Left lung (tissue), 10 donors: Measurements from ENCODE around the gene MACROD2. TPM values are rescaled to one million over a fixed set of nuclear protein-coding genes. Genes with fewer than 3 reads are reported as not detected.

Source experiments
- ATAC-seq: fragments of 200-7000 bp; cut with Tn5 transposase; one replicate; pipeline ENCODE4 v1.9.1; 2020; ENCODE audit warnings: moderate library complexity
- DNase-seq, 4 donors: peaks; one replicate each; pipeline ENCODE4 v3.0.0-alpha.2; 2013 to 2020
- H3K27ac ChIP-seq, 2 donors: fragments of 200-600 bp; sonication (generic) in 1 of 2; one replicate each; pipeline versions ENCODE4 v1.5.0 to v1.8.0; 2020 to 2021
- H3K27me3 ChIP-seq, 2 donors: fragments of 200-600 bp; sonication (generic) in 1 of 2; one replicate each; pipeline versions ENCODE4 v1.5.0 to v1.8.0; 2020 to 2021
- H3K36me3 ChIP-seq, 2 donors: fragments of 200-600 bp; sonication (generic) in 1 of 2; one replicate each; pipeline versions ENCODE4 v1.5.0 to v1.8.0; 2020 to 2021
- H3K4me1 ChIP-seq, 2 donors: fragments of 200-600 bp; one replicate each; pipeline ENCODE4 v1.8.0; 2021
- H3K4me3 ChIP-seq, 2 donors: fragments of 200-600 bp; sonication (generic) in 1 of 2; one replicate each; pipeline versions ENCODE4 v1.5.0 to v1.8.0; 2020 to 2021; ENCODE audit warnings: mild to moderate bottlenecking in 1 of 2
- H3K9me3 ChIP-seq, 2 donors: fragments of 200-600 bp; sonication (generic) in 1 of 2; one replicate each; pipeline versions ENCODE4 v1.5.0 to v1.8.0; 2020 to 2021
- intact Hi-C, 2 donors: fragments of 100-400 bp; cut with DNase I; formaldehyde crosslinking; loops; one replicate each; pipeline versions ENCODE4 v1.11.2 to v1.14.2; 2022
- polyA plus RNA-seq, 6 donors: library from polyadenylated mRNA; unstranded; fragments of 120-200 nt; gene quantifications; one replicate each; pipeline ENCODE4 v1.2.1, GENCODE V29; 2013; ENCODE audit not compliant: insufficient read length in 6 of 6
- total RNA-seq, 2 donors: library from RNA; stranded (reverse); fragmentation: NEBNext Ultra II Directional; extraction: Animal tissue kit (Norgen Biotek cat#: 25700); gene quantifications; one replicate each; pipeline ENCODE4 v1.2.1, GENCODE V29; 2021
- TF ChIP-seq, protein P1 (sequence below), 2 donors: fragments of 200-600 bp; sonication (generic) in 1 of 2; IDR thresholded peaks; one replicate each; pipeline versions ENCODE4 v1.5.0 to v1.8.0; 2021; ENCODE audit warnings: antibody characterized with exemption in 2 of 2
- donor health status: DM: no; HTN: yes; CAD: no.
- donor health status: DM: no; HTN: no; CAD: no.

MACROD2 gene
- total and polyA plus RNA-seq, 8 donors: 6.1 to 23.6 (median 8.9) TPM

DNA sequence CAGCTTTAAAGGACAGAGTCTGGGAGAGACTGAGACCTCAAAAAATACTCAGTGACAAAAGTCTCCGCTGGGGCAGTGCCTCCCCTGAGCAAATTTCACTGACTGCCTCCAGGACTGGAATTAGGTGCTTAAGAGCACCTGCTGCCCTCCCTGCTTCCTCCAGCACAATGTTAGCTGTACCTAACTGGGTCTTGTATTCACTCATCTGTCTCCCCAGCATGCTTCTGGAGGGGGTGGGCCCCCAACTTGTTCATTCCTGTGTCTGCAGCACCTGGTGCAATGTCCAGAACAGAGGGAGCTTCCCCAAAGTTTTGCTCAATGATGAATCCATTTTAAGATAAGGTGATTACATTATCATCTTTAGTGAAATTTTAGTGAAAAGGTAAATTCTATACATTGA is 1927.2 kb downstream of the MACROD2 start:
- DNase-seq (no peak), ATAC-seq (no peak)
- intact Hi-C loops: no loop called here
- Histone ChIP-seq H3K4me3 (no peak overlapping the region), H3K27me3 (no peaks in the 10 kb centered on the region), H3K27ac (no peak overlapping the region), H3K4me1 (no peaks in the 10 kb centered on the region), H3K9me3 (no peaks in the 10 kb centered on the region), H3K36me3 (no peaks in the 10 kb centered on the region)
- TF ChIP-seq, protein P1, sequence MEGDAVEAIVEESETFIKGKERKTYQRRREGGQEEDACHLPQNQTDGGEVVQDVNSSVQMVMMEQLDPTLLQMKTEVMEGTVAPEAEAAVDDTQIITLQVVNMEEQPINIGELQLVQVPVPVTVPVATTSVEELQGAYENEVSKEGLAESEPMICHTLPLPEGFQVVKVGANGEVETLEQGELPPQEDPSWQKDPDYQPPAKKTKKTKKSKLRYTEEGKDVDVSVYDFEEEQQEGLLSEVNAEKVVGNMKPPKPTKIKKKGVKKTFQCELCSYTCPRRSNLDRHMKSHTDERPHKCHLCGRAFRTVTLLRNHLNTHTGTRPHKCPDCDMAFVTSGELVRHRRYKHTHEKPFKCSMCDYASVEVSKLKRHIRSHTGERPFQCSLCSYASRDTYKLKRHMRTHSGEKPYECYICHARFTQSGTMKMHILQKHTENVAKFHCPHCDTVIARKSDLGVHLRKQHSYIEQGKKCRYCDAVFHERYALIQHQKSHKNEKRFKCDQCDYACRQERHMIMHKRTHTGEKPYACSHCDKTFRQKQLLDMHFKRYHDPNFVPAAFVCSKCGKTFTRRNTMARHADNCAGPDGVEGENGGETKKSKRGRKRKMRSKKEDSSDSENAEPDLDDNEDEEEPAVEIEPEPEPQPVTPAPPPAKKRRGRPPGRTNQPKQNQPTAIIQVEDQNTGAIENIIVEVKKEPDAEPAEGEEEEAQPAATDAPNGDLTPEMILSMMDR (IDR thresholded peaks at IDR 0.05): no peak

DNA sequence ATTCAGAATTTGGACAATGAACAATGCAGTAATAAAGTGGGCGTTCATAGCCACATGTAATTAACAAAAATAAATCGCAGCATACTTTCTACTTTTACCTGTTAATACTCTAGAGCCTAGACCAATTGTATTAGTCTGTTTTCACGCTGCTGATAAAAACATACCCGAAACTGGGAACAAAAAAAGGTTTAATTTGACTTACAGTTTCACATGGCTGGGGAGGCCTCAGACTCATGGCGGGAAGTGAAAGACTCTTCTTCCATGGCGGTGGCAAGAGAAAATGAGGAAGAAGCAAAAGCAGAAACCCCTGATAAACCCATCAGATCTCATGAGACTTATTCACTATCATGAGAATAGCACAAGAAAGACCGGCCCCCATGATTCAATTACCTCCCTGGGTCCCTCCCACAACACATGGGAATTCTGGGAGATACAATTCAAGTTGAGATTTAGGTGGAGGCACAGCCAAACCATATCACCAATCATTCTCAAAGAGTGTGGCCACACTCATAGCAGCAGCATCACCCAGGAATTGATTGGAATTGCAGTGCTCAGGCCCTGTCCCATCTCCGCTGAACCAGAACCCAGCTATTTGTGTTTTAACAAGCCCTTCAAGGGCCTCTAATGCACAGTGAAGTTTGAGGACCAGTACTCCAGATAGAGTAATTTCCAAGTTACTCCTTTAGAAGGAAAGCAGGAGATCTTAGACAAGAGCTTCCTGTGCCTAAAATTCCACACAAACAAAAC is 1927.9 kb downstream of the MACROD2 start:
- Histone ChIP-seq H3K27me3 (no peaks in the 10 kb centered on the region), H3K27ac (no peak overlapping the region), H3K4me1 (no peaks in the 10 kb centered on the region), H3K36me3 (no peaks in the 10 kb centered on the region), H3K9me3 (no peaks in the 10 kb centered on the region), H3K4me3 (no peak overlapping the region)
- no peak for DNase-seq
- intact Hi-C loops: no loop called here
- ATAC-seq: no peak
- TF ChIP-seq, protein P1 (IDR thresholded peaks at IDR 0.05): no peak

GRCh38 chr20:15924556-15924955 is 1929.2 kb downstream of the MACROD2 start:
- DNase-seq (no peak), ATAC-seq (no peak)
- Histone ChIP-seq H3K4me1 (no peaks in the 10 kb centered on the region), H3K4me3 (no peak overlapping the region), H3K27ac (no peak overlapping the region), H3K9me3 (no peaks in the 10 kb centered on the region), H3K36me3 (no peaks in the 10 kb centered on the region), H3K27me3 (no peaks in the 10 kb centered on the region)
- TF ChIP-seq, protein P1 (IDR thresholded peaks at IDR 0.05): no peak
- intact Hi-C loops: no loop called here

- no peak for DNase-seq
- TF ChIP-seq, protein P1 (IDR thresholded peaks at IDR 0.05): no peak
- no peak overlapping the region for H3K4me3 ChIP-seq
- no peaks in the 10 kb centered on the region for H3K9me3 ChIP-seq
- no peaks in the 10 kb centered on the region for H3K36me3 ChIP-seq
- H3K4me1 ChIP-seq: no peaks in the 10 kb centered on the region
- intact Hi-C loops: no loop called here
- ATAC-seq: no peak
- no peak overlapping the region for H3K27ac ChIP-seq
- H3K27me3 ChIP-seq: no peaks in the 10 kb centered on the region
These were observed 1930.1 kb downstream of the MACROD2 start for GRCh38 chr20:15925376-15925775.

DNA sequence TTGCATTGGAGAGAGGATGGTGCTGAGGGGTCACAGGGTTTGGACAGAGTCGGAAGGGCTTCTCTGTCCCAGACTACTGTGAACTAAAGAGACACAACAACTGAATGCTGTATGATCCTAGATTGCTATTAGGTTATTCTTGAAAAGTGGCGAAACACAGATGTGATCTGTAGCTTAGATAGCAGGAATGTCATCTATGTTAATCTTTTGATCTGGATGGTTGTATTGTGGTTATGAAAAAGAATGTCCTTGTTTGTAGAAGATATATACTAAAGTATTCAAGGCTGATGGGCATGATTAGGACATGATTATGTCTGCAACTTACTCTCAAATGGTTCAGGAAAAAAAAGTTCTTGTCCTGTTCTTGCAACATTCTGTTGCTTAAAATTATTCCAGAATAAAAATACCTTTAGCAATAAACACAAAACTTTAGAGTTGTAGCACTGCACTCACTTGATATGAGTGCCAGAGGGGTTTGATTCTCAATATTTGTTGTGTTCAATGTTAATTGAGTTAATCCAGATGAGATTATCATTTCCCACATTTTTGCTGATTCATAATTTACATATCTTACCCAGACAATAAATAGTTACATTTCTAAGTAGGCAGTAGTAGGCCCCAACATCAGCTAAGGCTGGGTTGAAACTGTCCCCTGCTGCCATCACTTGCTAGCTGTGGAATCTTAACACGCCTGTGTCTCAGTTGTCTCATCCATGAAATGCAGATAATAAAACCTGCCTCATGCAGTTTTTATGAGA is 1932.8 kb downstream of the MACROD2 start:
- Histone ChIP-seq H3K27me3 (no peaks in the 10 kb centered on the region), H3K4me1 (no peaks in the 10 kb centered on the region), H3K36me3 (no peaks in the 10 kb centered on the region), H3K4me3 (no peak overlapping the region), H3K9me3 (no peaks in the 10 kb centered on the region), H3K27ac (no peak overlapping the region)
- DNase-seq: no peak
- intact Hi-C loops: no loop called here
- TF ChIP-seq, protein P1 (IDR thresholded peaks at IDR 0.05): no peak
- ATAC-seq: no peak
